PFSK-1 (cell line): Measurements from ENCODE around the gene OGA.

Experiments
- FOXP2 ChIP-seq: optimal IDR thresholded peaks from 2 replicates; pipeline ENCODE3; 2011; ENCODE audit warnings: borderline replicate concordance, control low read depth, inconsistent platforms; ENCODE audit not compliant: insufficient read depth; ENCODE audit errors: extremely low read length, extremely low read depth
- POLR2AphosphoS5 ChIP-seq: IDR thresholded peaks from 2 replicates; pipeline ENCODE4 v1.6.1; 2012; ENCODE audit warnings: low read depth, mild to moderate bottlenecking, control low read depth, low read length, moderate library complexity
- SIN3A ChIP-seq: IDR thresholded peaks from 2 replicates; pipeline ENCODE4 v1.6.1; 2012; ENCODE audit warnings: mild to moderate bottlenecking, low read length, moderate library complexity, borderline replicate concordance; ENCODE audit not compliant: insufficient read depth
- TAF1 ChIP-seq: IDR thresholded peaks from 2 replicates; pipeline ENCODE4 v1.6.1; 2012; ENCODE audit warnings: low read length, control low read depth, borderline replicate concordance; ENCODE audit not compliant: insufficient read depth
- TF ChIP-seq, protein P1 (sequence below), 2 experiments: IDR thresholded peaks; 2 replicates each; pipeline versions ENCODE4 v1.6.1 to v1.8.0; 2011 to 2012; ENCODE audit warnings: low read depth in 2 of 2, low read length in 2 of 2, control low read depth in 1 of 2, inconsistent platforms in 1 of 2, mild to moderate bottlenecking in 1 of 2, moderate library complexity in 1 of 2; ENCODE audit not compliant: insufficient read depth in 1 of 2

The OGA gene

DNA sequence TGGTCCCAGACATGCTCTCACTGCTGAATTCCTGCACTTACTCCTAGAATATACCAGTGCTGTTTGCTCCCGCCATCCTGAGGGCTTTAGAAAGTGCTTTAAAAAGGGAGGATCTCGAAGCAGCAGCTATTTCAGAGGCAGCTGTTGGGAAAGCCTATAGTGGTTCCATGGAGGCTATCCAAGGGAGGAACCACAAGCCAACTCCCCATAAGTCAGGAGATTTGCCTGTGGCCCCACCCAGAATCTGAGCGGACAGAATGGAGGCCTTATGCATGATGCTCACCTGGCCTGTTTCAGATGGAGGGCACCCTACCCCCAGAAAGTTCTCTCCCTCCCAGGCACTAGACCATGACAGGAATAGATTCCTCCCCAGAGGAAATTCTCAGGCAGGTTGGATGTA, 27.6 kb upstream of the OGA start:
- TF ChIP-seq SIN3A (no peak), FOXP2 (no peak), TAF1 (no peak)
- TF ChIP-seq, protein P1, sequence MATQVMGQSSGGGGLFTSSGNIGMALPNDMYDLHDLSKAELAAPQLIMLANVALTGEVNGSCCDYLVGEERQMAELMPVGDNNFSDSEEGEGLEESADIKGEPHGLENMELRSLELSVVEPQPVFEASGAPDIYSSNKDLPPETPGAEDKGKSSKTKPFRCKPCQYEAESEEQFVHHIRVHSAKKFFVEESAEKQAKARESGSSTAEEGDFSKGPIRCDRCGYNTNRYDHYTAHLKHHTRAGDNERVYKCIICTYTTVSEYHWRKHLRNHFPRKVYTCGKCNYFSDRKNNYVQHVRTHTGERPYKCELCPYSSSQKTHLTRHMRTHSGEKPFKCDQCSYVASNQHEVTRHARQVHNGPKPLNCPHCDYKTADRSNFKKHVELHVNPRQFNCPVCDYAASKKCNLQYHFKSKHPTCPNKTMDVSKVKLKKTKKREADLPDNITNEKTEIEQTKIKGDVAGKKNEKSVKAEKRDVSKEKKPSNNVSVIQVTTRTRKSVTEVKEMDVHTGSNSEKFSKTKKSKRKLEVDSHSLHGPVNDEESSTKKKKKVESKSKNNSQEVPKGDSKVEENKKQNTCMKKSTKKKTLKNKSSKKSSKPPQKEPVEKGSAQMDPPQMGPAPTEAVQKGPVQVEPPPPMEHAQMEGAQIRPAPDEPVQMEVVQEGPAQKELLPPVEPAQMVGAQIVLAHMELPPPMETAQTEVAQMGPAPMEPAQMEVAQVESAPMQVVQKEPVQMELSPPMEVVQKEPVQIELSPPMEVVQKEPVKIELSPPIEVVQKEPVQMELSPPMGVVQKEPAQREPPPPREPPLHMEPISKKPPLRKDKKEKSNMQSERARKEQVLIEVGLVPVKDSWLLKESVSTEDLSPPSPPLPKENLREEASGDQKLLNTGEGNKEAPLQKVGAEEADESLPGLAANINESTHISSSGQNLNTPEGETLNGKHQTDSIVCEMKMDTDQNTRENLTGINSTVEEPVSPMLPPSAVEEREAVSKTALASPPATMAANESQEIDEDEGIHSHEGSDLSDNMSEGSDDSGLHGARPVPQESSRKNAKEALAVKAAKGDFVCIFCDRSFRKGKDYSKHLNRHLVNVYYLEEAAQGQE (IDR thresholded peaks at IDR 0.05; ENCODE audit: insufficient read depth in 1 of 2, low read depth in 2 of 2, low read length in 2 of 2): no peak

DNA sequence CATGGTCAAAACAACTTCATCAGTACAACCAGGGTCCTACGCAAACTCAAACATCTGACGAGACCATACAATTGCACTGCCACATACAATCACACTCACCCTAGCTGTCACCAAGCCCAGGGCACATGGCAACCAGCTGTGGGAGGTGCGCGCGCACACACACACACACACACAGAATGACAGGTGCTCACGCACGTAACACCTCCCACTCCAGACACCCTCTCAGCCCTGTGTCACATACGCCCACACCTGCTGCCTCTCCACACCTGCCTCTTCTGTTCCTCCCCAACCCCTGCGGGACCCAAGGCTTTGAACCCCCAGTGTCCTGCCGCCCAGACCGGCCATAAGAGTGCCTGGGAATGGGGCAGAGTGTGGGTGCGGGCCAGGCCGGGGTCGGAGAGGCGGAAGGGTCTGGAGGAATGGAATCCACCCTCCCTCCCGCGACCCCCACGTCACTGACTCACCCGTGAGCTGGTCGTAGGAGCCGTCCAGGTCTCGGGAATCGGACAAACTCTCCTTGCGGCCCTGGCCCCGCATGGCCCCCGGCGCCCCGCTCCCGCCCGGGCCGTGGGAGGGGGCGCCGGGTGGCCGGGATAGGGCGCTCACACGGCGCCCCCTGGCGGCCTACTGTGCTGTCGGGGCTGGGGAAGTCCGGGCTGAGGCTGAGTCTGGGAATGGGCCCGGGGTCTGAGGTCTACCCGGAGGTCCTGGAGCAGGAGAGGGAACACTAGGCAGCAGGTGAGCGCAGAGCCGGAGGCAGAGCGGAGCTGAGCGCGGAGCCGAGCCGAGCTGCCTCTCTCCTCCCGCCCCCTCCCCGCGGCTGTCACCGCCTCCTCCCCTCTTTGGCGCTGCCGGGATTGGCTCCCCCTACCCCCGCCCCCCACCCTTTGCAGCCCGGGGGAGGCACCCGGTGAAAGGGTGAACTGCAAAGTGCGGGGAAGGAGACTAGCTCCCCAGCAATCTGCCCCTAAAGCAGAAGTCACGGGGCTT, 25.1 kb upstream of the OGA start, which contains the start of gene KCNIP2:
TSS of gene KCNIP2 (minus strand) at position 769 of the 990 bp plus-strand sequence. CDS start at position 537, 232 bp downstream.
- TF ChIP-seq POLR2AphosphoS5 (no peak), SIN3A (no peak)

DNA sequence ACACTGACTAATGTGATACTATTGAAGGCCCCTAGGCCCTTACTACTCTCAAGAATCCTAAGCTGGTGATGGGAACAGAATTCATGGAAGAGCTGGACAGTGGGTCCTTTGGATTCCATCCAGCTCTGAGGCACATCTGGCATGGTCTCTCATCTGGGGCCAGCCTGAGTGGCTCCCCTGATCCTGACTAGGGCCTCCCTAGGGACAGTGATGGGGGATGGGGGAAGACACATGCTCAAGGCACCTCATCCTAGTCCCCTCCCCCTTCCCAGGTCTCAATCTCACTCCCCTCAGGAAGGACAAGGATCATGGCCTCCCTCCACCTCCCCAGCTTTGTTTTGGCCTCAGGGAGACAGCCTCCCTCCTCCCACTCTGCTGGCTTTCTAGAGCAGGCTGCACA, 23.6 kb upstream of the OGA start:
- TF ChIP-seq TAF1 (no peak), POLR2AphosphoS5 (no peak), FOXP2 (no peak), SIN3A (no peak)
- TF ChIP-seq, protein P1 (IDR thresholded peaks at IDR 0.05; ENCODE audit: insufficient read depth in 1 of 2, low read depth in 2 of 2, low read length in 2 of 2): 0 out of 4 replicates have a peak, but pooled peaks of 1 of the 2 experiments have one; percentile 40

DNA sequence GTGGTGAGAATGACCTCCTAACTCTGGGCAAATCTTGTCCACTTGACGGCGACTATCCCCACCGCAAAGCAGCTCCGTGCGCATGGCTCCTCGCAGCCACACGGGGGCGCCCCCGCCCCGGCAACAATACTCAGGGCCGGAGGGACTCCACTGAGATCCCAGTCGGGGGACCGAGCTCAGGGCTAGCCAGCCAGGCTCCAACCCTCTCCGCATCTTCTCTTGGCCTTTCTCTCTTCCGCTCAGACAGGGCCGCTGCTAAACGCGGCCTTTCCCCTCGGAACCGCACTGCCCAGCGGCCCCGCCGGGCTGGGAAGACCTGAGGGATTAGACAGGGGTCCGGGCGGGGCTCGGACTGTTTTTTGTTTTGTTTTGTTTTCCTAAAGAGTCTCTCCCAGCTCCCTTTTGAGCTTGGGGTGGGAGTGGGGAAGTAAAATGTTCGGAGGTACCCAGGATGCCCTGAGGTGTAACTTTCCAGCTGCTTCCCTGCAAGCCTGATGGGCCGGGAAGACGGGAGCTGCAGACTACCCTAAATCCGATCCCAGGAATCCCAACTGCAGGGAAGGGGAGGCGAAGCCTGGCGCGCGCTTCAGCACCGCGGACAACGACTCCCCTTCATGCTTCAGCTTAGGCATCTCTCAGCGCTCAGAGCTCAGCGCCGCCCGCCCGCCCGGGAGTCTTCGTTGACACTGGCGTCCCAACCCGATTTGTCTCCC, 22.7 kb upstream of the OGA start:
- TF ChIP-seq, protein P1 (IDR thresholded peaks at IDR 0.05; ENCODE audit: insufficient read depth in 1 of 2, low read depth in 2 of 2, low read length in 2 of 2): peak; percentile 97 to 99
- TF ChIP-seq FOXP2 (peak; percentile 76), SIN3A (peak; percentile 98), TAF1 (no peak), POLR2AphosphoS5 (no peak)

DNA sequence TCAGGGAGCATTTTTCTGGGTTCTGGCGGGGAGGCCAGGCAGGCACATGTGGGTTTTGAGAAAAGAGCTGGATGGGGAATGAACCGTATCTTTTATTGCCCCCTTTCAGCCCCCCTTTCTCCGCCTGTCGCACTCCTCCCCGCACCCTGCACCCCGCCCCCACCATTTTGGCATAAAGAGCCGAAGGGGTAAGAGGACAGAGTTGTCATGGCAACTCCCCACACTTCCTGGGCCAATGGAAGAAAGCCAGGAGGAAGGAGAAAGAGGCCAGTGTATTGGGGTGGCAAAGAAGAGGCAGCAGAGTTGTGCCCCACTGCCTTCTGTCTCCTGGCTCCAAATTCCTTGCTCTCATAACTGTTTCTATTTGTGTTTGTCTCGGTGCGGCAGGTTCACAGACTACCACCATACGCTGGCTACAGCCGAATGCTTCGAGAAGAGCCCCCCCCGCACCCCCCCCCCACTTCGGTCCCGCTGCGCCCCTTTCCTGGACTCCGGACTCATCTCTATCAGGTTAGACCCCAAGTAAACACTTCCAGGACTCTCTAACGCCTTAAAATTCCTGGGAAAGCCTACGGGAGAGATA, 21.9 kb upstream of the OGA start:
- no peak for TF ChIP-seq SIN3A
- TF ChIP-seq POLR2AphosphoS5: no peak
- TF ChIP-seq FOXP2: no peak
- TF ChIP-seq TAF1: no peak
- TF ChIP-seq, protein P1 (IDR thresholded peaks at IDR 0.05; ENCODE audit: insufficient read depth in 1 of 2, low read depth in 2 of 2, low read length in 2 of 2): no peak
